ENCODE data around the gene ADGB.

The ADGB gene

DNA sequence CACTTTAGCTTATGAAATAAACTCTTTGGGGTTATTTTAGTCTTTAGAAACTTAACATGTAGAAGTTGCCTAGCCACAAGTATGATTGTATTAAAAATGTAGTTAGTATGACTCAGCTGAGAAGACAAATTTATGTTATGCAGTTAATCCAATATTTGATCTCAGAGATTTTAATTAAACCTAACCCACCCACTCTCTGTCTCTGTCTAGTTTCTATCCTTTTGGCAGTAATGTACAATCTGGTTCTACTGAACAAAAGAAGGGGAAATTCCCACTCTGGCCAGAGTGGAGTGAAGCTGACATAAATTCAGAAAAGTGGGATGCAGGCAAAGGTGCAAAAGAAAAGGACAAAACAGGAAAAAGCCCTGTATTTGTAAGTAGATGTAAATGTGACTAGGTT lies 36.4 kb downstream of the ADGB start:
- DNase-seq, result no peak

DNA sequence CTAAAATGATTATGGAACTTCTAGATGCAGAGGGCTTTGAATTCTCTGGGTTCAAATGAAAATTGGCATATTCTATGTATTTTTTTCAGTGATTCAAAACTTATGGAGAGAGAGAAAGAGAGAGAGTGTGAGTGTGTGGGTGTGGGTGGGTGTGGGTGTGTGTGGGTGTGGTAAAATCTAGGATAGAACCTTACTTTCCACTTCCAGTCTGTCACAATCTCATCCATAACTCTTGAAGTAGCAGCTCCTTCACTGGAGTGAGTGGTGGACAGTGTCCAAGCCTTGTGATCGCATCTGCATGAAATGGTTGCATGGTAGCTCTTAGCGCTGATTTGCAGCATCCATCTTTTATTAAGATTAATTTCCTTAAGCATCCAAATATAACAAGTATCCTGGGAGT lies 37.7 kb downstream of the ADGB start:
- no peak for DNase-seq

DNA sequence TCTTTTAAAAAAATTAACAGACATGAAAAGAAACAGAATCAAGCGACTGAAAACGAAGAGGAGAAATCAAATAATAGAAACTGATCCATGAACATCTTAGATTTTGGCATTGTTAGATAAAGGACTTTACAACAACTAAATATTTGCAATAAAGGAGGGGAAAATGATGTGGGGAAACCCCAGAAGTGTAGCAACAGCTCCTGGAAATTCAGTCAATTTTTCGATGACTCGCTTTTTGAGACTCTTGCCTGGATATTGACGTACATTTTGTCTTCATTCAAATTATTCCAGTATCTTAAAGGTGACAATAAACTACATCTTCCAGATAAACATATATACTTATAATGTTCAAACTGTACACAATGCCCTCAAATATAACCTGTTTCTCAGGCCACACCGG lies 44.1 kb downstream of the ADGB start:
- no peak for DNase-seq

DNA sequence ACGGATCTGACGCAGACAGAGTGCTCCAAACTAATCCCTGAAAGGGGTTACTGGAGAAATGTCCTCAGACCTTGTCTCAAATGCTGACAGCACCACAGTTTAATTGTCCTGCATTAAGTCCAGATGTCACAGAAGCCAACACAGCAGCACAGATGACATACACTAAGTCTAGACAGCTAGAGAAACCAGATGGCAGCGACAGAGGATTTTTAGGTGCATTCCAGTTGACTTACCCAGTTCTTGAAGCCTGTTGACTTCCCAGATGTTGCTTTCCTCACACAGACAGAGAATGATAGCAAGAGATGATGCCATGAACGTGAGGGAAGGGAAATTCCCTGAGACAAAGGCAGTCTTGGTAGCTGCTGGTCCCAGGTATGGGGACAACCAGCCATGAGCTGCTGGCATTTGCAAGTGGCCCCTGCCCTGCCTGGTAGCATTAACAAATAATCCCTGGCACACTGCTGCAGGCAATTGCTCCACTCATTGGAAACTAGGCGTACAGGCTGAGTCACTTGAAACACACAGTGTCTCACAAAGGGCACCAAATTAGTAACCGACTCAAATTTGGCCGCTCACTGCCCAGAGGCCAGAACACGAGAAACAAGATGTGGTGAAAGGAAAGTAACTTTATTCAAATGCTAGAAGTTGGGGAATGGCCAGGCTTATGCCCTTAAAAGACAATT lies 52.2 kb downstream of the ADGB start:
- DNase-seq, result no peak

DNA sequence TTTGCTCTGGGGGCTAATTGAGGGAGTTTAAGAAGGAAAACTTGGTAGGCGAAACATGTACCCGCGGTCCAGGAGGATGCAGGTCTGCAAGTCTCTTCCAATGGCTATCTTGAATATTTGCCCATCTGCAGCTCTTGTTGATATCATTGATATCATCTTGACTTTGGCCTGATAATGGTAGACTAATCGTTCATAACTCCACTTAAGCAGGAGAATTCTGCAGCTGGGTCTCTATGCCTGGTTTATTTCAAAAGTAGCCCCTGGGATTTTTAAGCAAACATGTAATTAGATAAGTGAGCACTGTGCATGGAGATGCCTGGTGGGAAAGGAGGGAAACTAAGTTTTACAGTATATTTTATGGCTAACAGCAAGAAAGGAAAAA lies 52.7 kb downstream of the ADGB start:
- DNase-seq, result no peak

DNA sequence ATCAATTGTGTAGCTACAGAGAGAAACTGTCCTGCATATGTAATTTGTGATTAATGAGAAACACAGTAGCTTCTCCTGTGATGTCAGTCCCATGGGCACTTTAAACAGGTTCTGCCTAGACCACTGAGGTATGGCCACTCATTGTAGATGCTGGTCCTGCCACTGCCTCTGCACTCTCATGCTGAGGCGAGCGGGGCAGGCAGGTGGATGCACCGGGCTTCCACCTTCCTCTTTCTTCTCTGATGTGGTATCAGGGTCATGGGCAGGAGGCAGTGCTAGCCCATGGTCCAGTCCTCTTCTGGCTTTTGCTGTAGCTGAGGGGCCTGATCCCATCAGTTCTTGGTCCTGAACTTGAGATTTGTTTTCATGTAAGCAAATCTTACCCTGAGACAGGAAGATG lies 58.7 kb downstream of the ADGB start:
- no peak for DNase-seq

DNA sequence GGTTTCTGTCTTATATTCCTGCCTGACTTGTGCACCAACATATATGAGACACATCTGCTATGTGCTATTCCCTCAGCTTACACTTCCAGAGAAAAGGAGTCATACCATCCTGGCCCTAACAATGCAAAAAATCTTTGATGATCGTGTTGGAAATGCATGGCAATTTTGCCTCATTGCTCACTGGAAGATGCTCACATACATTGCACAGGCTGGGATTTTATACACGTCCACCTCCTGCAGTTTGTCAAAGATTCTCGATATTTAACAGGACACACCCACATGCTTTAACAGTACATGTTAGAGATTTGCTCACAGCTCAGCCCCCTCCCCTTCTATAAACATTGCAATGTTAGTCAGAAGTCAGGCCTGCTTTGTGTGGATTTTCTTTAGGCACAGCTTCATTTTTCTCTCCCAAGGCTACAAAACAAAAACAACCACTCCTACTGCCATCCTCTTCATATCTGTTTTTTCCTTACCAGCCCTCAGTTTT lies 66.1 kb downstream of the ADGB start:
- DNase-seq, result no peak

DNA sequence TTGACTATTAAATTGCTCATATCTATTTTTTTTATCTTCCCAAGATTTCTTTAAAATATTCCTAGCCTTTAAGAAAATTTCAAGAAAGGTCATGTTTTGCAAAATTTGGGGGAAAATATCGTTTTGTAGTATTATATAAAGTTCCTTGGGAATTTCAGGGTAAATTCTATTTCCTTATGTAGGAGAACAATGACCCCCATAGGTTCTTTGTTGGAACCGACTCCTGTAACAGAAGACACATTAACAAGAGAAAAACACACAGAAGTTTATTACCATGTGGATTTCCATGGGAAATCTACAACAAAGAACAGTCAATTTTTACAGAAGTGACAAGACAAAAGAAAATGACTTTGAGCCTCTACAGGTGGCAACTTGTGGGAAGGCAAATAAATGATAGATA lies 68.1 kb downstream of the ADGB start:
- no peak for DNase-seq

DNA sequence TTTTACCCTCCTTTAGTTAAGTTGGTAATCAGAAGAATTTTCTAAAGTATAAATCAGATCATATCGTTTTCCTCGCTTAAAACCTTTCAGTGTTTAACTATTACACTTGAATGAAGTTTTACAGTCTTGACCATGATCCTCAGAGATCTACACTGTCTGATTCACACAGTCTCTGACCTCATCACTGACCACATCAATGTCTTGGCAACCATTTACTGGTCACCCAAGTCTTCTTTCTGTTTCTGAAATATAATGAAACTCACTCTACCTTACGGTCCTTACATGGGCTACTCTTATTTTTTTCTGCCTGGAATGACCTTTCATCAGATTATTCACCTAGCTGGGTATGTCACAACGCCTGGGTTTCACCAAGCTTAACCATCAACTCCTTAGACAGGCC lies 71.4 kb downstream of the ADGB start:
- DNase-seq, result no peak

DNA sequence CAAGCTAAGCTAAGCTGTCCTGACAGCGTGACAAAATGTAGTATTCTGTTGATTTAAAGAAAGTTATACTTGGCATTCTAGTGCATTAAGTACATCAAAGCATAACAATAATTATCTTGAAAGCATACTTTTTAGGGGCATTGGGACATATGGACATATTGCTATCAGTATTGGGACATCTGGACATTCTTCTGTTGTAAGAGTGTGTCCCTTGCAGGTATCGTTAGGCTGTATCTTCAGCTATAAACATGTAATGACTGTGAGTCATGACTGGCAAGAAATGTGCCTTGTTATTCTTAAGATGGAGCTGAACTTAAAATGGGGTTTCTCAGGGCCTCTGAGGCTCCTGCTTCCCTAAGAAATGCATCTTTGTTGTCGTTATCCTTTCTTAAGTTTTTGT lies 74.3 kb downstream of the ADGB start:
- no peak for DNase-seq

DNA sequence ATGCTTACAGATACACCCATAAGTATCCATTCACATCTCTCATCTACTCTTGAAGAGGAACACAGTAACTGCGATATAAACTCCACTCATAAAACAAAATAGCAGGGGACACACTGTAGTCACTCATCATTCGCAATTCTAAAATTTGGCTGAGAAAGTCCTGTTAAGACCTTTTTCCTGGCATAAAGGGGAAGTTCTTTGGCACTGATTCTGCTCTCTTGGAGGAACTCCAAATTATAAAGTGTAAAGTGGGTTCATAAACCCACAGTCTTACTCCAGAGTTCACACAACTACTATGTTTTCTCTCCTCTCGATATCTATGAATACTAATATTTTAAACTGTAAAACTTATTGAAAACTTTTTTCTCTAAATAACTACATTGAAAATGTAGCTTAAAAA lies 80.6 kb downstream of the ADGB start:
- no peak for DNase-seq

DNA sequence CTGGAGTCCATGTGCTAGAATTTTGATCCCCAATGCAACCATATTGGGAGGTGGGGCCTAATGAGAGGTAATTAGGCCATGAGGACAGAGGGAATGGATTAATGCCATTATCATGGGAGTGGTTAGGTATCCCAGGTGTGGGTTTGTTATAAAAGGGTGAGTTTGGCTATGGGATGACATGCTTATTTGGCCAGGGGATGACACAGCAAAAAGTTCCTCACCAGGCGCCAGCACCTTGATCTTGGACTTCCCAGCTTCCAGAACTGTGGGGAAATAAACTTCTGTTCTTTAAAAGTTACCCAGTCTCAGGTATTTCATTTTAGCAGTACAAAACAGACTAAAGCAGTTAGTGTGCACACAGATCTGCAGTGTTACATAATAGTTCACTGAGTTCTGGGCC lies 84.1 kb downstream of the ADGB start:
- no peak for DNase-seq

DNA sequence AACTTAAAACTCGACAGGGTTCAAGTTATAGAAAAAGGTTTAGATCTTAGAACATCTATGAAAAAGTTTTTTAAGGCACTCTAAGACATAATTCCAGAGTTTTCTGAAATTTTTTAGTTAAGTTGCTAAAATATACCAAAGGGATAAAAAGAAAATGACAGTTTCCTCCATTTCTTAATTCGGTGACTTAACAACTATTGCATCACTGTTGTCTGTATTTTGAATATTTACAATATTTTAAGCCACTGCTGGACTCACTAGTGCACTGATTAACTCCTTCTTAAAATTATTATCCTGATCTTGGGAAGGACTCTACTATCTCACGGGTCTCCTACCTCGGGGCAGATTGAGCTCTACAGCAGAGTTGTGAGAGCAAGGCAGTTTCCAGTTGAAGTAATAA lies 91.0 kb downstream of the ADGB start:
- DNase-seq, result no peak

DNA sequence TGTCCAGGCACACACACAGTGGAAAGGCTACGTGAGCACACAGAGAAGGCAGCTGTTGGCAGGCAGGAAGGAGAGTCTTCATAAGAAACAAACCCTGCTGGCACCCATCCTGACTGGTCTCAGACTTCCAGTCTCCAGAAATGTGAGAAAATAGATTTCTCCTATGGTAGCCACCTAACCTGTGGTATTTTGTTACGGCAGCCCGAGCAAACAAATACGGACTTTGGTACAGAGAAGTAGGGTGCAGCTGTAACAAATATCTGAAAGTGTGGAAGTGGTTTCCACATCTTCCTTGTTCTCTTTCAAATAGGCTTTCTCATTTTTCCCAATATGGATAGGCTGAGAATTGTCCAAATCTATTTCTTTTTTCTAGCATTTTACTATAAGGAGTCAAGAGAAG lies 94.6 kb downstream of the ADGB start:
- no peak for DNase-seq

DNA sequence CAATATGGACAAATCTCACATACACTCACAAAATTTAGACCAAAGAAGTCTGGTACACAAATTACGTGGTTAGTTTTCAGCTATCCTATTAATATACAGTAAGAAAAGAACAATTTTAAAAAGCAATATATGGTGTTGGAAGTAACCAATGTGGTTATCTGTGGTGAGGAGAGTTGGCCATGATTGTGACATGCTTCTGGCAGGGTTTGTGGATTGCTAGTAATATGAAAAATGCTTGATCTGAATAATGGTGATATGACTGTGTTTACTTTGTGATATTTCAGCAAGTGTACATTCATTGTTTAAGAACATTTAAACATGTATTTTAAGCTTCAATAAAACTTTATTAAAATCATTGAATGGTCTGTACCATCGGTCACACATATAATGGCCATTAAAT lies 99.1 kb downstream of the ADGB start:
- DNase-seq, result no peak

DNA sequence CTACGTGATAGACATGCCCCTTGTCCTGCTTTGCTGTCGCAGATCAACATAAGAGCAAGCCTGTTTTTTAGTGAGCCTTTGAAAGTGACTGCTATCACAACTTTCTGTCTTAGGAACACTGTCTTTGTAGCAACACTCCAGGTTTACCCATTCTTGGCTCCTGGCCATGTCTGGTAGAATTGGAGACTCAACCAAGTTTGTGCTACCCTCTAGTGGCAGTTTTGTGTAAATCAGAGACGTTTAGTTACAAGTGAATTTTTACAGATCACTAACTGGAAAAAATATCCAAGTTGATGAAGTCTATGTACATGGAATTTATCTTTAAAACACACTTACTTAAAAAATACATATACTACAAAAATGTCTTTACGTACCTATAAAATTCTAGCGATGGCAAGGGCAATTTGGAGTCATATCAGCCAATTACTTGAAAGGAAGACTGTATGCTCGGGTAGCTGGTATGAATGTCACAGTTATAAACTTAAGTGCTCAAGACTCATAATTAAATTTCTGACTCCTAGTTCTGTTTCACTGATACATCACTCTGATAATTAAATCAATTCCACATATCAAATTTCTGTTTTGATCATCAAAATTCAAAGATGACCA lies 101.4 kb downstream of the ADGB start:
- DNase-seq, result no peak

DNA sequence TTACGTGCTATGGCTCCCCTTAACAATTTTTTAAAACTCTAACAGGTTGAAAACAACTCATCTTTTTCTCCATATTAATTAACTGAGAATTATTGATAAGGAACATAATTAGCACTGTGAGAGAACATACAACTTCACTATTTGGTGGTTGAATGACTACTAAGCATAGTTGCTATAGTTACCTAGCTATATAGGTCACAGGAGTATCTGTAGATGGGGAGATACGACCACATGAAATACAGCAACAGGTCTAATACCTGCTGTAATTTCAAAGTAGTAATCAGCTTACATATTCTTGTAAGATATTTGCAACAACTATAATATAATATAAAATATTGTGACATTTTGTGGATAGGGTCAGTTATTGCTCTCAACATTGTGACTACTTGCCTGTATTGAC lies 102.9 kb downstream of the ADGB start:
- no peak for DNase-seq

DNA sequence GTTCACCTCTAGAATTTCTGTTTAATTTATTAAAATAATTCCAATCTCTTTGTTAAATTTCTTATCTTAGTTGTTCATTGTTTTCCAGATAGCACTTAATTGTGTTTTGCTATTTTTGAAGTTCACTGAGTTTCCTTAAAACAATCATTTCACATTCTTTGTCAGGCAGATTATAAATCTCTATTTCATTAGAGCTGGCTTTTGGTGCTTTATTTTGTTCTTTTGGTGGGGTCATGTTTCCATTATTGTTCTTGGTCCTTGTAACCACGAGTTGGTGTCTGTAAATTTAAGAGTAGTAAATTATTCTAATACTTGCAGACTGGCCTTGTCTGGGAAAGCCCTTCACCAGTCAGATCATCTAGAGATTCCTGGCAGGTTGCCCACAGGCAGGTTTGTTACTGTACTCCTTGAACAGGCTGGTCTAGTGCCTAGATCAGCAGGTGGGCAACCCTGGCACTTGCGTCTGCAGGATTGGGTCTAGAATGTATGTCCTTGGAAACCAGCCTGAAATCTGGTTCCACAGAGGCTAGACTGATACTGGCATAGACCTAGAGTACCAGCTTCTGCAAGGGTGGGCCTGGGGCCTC lies 110.4 kb downstream of the ADGB start:
- DNase-seq, result no peak

DNA sequence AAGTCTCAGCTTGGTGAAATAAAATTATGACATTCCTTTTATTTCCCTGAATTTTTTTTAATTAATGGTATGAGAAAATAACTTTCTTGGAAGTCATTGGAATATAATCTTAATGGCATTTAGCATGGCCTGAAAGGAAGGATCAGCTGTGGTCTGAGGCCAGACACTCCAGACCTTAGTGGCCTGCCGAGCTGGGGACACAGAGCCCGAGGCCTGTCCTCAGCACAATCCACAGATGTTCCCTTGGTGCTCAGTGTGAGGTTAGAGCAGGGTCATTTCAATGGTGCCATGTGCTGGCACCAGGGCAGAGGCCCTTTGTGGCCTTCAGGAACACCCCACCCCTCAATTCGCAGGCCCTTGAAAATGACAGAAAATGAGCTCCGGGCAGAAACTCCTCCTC lies 120.6 kb downstream of the ADGB start:
- DNase-seq, result no peak

DNA sequence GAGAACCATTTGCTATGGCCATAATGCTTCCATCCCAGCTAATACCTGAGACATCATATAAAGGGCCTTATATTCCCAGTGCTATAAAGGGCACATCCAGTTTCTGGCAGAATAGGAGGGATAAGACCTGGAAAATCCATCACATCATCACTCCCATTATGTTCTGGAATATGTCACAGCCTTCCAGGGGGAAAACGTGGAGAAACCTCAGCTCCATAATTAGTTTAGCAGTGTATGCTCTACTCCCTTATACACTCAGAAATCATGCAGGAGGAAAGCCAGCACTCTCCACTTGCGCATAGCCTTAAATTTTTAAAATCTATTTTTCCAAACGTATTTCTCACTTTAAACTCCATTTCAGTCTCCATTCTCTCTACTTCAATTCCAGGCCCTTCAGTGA lies 140.9 kb downstream of the ADGB start:
- DNase-seq, result no peak

DNA sequence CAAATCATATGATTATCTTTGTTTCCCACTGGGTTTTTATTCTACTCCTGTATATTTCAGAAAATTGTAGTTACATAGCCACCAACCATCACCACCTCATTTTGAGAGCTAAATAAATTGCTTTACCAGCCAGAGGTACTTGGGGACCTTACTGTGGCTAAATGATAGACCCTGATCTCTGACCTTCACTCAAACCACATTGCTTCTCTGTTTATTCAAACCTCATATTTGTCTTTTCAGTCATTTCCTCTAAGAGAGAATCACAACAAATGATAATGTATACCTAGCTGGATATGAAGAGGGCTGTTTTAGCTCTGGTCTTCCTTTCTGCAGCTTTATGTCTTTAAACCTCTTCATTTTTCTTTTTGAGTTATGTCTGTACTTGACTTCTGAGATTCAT lies 142.8 kb downstream of the ADGB start:
- no peak for DNase-seq

DNA sequence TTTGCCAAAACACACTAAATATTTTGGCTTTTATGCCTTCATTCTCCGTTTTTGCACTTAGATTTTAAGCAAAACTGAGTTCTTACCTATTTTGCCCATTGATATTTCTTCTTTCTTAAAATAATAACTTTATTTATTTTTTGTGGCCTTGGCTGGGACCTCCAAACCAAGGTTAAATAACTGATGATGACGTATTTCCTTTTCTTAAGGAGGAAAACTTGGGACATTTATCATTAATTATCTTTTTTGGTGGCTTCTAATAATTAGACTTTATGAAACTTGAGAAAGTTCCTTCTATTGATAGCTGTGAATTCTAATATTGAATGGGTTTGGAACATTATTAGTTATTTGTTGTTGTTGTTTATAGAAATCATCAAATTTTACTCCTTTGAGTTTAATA lies 154.5 kb downstream of the ADGB start:
- no peak for DNase-seq

DNA sequence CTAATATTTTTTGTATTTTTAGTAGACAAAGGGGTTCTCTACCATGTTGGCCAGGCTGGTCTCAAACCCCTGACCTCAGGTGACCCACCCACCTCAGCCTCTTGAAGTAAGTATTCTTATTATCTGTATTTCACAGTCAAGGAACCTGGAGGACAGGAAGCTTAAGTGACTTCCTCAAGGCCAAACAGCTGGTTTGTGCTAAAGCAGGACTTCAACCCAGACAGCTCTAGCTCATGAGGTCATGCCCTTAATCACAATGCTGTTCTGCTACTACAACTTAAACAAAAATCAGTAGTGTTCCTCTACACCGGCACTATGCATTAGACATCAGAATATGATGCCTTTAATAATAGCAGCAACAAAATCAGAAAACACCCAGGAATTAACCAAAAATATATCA lies 168.9 kb downstream of the ADGB start:
- DNase-seq, result no peak

DNA sequence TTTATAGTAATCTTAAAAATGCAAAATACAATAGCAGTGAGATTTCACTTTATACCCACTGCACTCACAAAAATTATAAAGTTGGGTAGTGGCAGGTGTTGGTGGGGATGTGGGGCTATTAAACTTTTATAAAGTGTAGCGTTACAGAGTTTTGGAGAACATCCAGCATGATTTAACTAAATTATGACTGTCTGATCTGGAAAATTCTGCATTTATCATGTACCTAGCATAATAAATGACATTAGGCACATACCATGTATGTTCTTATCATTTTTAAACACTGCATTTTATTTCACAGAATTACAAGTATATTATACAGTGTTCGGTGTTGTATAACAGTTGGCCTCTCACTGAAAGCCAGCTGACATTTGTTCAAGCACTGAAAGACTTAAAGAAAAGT lies 169.9 kb downstream of the ADGB start:
- no peak for DNase-seq

Data from activated effector memory CD4-positive, alpha-beta T cell treated with anti-CD3 and anti-CD28 coated beads, Interleukin-2, amount 50 U/mL, for 16 hours (primary cell).